ENCODE results near the gene USF2. TPM values are rescaled to one million over a fixed set of nuclear protein-coding genes. Genes with fewer than 3 reads are reported as not detected.

Gene USF2
- polyA plus RNA-seq, 1 donor (not counting 4 experiments of a cell fraction or from before 2014, with no cell fraction given) = 53.8 TPM

GRCh38 chr19:35303357-35303915 lies 34.7 kb downstream of the USF2 start:
- FAIRE-seq (no peak), DNase-seq (ENCODE audit: low read depth, low spot score) (no peak)
- Histone ChIP-seq H3K4me2 (ENCODE audit: control insufficient read depth, extremely low read depth, insufficient read depth, low read depth, low read length) (no peak overlapping the region), H3K4me3 (ENCODE audit: control insufficient read depth in 2 of 3, extremely low read depth in 1 of 3, insufficient read depth in 2 of 3, low read depth in 1 of 3, low read length in 3 of 3) (no peak overlapping the region), H3K4me1 (ENCODE audit: control insufficient read depth, extremely low read depth, insufficient read depth, low read length) (no peaks in the 10 kb centered on the region), H3K36me3 (ENCODE audit: control insufficient read depth in 2 of 2, extremely low read depth in 1 of 2, insufficient read depth in 2 of 2, low read length in 2 of 2) (no peaks in the 10 kb centered on the region), H3K9me3 (ENCODE audit: control insufficient read depth, low read depth, low read length) (no peaks in the 10 kb centered on the region), H4K20me1 (ENCODE audit: control insufficient read depth, extremely low read depth, insufficient read depth, low read length) (no peaks in the 10 kb centered on the region), H3K9ac (ENCODE audit: control insufficient read depth, extremely low read depth, insufficient read depth, low read length) (no peak overlapping the region), H2AFZ (ENCODE audit: control insufficient read depth, low read length) (no peak overlapping the region), H3K27me3 (ENCODE audit: control insufficient read depth, extremely low read depth, insufficient read depth, low read length) (no peaks in the 10 kb centered on the region), H3K27ac (ENCODE audit: control insufficient read depth, insufficient read depth, low read length) (no peak overlapping the region), H3K79me2 (ENCODE audit: control insufficient read depth, insufficient read depth, low read length) (no peaks in the 10 kb centered on the region), H3K9me1 (ENCODE audit: control insufficient read depth, extremely low read depth, insufficient read depth, low read length) (no peaks in the 10 kb centered on the region)
- TF ChIP-seq EZH2 (IDR thresholded peaks at IDR 0.05; ENCODE audit: low read length) (no peak), CTCF (optimal IDR thresholded peaks at IDR 0.05 in 1 of 3, IDR thresholded peaks at IDR 0.05 in 1 of 3, conservative IDR thresholded peaks at IDR 0.05 in 1 of 3; ENCODE audit: extremely low read depth in 1 of 3, insufficient read depth in 2 of 3, low read length in 3 of 3) (no peak)
- dilution Hi-C loops (cut with MboI; ENCODE audit: extremely low pct_ligation_motif_present, low sequenced_read_pairs) = no loop called here

- H3K27ac ChIP-seq (ENCODE audit: control insufficient read depth, insufficient read depth, low read length) = no peak overlapping the region
- H4K20me1 ChIP-seq (ENCODE audit: control insufficient read depth, extremely low read depth, insufficient read depth, low read length) = no peaks in the 10 kb centered on the region
- H3K36me3 ChIP-seq (ENCODE audit: control insufficient read depth in 2 of 2, extremely low read depth in 1 of 2, insufficient read depth in 2 of 2, low read length in 2 of 2) = no peaks in the 10 kb centered on the region
- no peaks in the 10 kb centered on the region for H3K79me2 ChIP-seq (ENCODE audit: control insufficient read depth, insufficient read depth, low read length)
- H3K9me3 ChIP-seq (ENCODE audit: control insufficient read depth, low read depth, low read length) = no peaks in the 10 kb centered on the region
- FAIRE-seq (no peak), DNase-seq (ENCODE audit: low read depth, low spot score) (no peak)
- no peak overlapping the region for H2AFZ ChIP-seq (ENCODE audit: control insufficient read depth, low read length)
- TF ChIP-seq EZH2 (IDR thresholded peaks at IDR 0.05; ENCODE audit: low read length) (no peak), CTCF (optimal IDR thresholded peaks at IDR 0.05 in 1 of 3, IDR thresholded peaks at IDR 0.05 in 1 of 3, conservative IDR thresholded peaks at IDR 0.05 in 1 of 3; ENCODE audit: extremely low read depth in 1 of 3, insufficient read depth in 2 of 3, low read length in 3 of 3) (no peak)
- no peaks in the 10 kb centered on the region for H3K4me1 ChIP-seq (ENCODE audit: control insufficient read depth, extremely low read depth, insufficient read depth, low read length)
- H3K9ac ChIP-seq (ENCODE audit: control insufficient read depth, extremely low read depth, insufficient read depth, low read length) = no peak overlapping the region
- dilution Hi-C loops (cut with MboI; ENCODE audit: extremely low pct_ligation_motif_present, low sequenced_read_pairs) = no loop called here
- H3K27me3 ChIP-seq (ENCODE audit: control insufficient read depth, extremely low read depth, insufficient read depth, low read length) = no peaks in the 10 kb centered on the region
- no peaks in the 10 kb centered on the region for H3K9me1 ChIP-seq (ENCODE audit: control insufficient read depth, extremely low read depth, insufficient read depth, low read length)
- no peak overlapping the region for H3K4me2 ChIP-seq (ENCODE audit: control insufficient read depth, extremely low read depth, insufficient read depth, low read depth, low read length)
- H3K4me3 ChIP-seq (ENCODE audit: control insufficient read depth in 2 of 3, extremely low read depth in 1 of 3, insufficient read depth in 2 of 3, low read depth in 1 of 3, low read length in 3 of 3) = no peak overlapping the region
These were observed 35.3 kb downstream of the USF2 start for GRCh38 chr19:35304036-35304435.

Measured in keratinocyte (primary cell).